ENCODE measurements around the gene ANXA6.

Gene ANXA6

GRCh38 chr5:151070449-151070848 lies 87.1 kb downstream of the ANXA6 start:
- H3K4me1 Mint-ChIP-seq: peaks cover 95% of the 10 kb centered on the region
- peak overlapping the region in 1 of 2 donors; percentile 26 for H3K27ac Mint-ChIP-seq
- H3K27me3 Mint-ChIP-seq: no peaks in the 10 kb centered on the region
- DNase-seq: no peak
- peak overlapping the region in 1 of 2 donors; percentile 28 for H3K4me3 Mint-ChIP-seq
- ATAC-seq: no peak
- no peaks in the 10 kb centered on the region for H3K9me3 Mint-ChIP-seq

GRCh38 chr5:151068433-151069197 lies 89.0 kb downstream of the ANXA6 start:
- Mint-ChIP-seq H3K27ac (peak overlapping the region; percentile 60 to 92), H3K4me3 (peak overlapping the region; percentile 66 to 69), H3K9me3 (no peaks in the 10 kb centered on the region), H3K27me3 (no peaks in the 10 kb centered on the region), H3K4me1 (peaks cover 100% of the 10 kb centered on the region)
- peak; percentile 66 to 88 for DNase-seq
- ATAC-seq: peak; percentile 95

GRCh38 chr5:151067632-151068432 lies 89.7 kb downstream of the ANXA6 start:
- DNase-seq: no peak
- ATAC-seq: no peak
- no peaks in the 10 kb centered on the region for H3K9me3 Mint-ChIP-seq
- peaks cover 100% of the 10 kb centered on the region for H3K4me1 Mint-ChIP-seq
- no peaks in the 10 kb centered on the region for H3K27me3 Mint-ChIP-seq
- peak overlapping the region in 1 of 2 donors; percentile 55 for H3K27ac Mint-ChIP-seq
- H3K4me3 Mint-ChIP-seq: peak overlapping the region; percentile 66 to 69

DNA sequence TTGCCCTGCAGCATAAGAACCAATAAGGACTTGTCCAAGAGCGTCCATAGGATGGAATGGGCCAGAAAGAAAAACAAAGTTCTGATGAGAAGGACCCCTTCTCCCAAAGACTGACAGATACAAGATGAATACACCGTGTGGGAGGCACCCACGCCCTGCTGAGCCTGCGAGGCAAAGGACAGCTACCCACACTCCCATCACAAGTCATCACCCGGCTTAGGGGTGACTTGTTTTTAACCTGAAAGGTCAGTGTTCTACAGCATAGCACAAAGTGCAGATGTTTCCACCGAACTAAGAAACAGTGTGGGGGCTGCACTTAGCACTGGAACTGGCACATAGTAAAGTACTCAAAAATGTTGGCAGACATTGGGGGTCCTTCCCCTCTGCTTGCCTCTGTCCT lies 90.7 kb downstream of the ANXA6 start:
- H3K9me3 Mint-ChIP-seq: no peaks in the 10 kb centered on the region
- peak overlapping the region; percentile 66 to 69 for H3K4me3 Mint-ChIP-seq
- peaks cover 99% of the 10 kb centered on the region for H3K4me1 Mint-ChIP-seq

DNA sequence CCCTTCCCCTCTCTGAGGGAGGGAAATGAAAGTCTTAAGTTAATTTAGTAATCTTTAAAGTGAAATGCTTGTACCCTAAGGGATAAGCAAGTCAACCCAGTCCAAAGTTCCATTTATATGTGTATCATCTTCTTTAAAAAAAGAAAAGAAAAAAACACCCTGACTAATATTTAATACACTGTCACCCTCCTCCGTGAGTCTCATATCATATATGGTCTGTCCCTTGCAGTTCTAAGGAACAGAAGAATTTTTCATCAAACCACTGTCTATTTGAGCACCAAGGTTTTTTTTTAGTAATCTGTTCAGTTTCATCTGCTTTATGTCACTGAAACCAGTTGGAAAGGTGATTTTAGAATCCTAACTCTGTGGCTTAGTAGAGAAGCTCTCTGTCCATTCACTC lies 92.0 kb downstream of the ANXA6 start:
- peaks cover 99% of the 10 kb centered on the region for H3K4me1 Mint-ChIP-seq
- no peak for ATAC-seq
- no peak overlapping the region for H3K27ac Mint-ChIP-seq
- H3K9me3 Mint-ChIP-seq: no peaks in the 10 kb centered on the region
- no peaks in the 10 kb centered on the region for H3K27me3 Mint-ChIP-seq
- peak overlapping the region in 1 of 2 donors; percentile 33 for H3K4me3 Mint-ChIP-seq
- DNase-seq: no peak

More for the DNA sequence above, 90.7 kb downstream of the ANXA6 start:
- peak overlapping the region in 1 of 2 donors; percentile 78 for H3K27ac Mint-ChIP-seq
- no peak for ATAC-seq
- no peak for DNase-seq
- H3K27me3 Mint-ChIP-seq: no peaks in the 10 kb centered on the region

DNA sequence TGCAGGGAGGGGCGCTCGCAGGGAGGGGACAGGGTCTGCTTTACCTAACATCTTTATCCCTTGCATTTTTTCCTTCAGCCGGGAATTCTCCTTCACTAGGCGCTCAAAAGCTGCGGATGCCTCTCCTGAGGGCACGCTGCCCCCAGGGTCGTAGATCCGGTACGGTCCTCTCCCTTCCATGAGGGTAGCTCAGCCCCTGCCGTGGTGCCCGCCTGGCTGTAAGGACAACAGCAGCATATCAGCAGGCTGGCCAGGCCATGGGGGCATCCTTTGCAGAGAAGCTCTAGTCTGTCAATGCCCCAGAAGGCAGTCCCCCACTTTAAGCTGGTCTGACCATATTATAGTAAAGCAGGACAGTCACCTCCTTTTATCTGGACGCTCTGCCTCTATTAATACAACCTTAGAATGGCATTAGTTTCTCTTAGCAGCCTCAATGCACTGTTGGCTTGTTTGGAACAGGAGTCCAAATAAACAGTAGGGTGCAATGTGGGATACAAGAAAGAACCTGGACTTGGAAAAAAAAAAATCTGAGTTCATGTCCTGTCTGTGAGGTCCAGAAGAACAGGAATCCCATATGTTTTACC lies 92.6 kb downstream of the ANXA6 start:
- Mint-ChIP-seq H3K4me3 (no peak overlapping the region), H3K4me1 (peaks cover 99% of the 10 kb centered on the region), H3K9me3 (no peaks in the 10 kb centered on the region), H3K27me3 (no peaks in the 10 kb centered on the region), H3K27ac (no peak overlapping the region)
- DNase-seq: no peak
- ATAC-seq: no peak

GRCh38 chr5:151063142-151063989 lies 94.2 kb downstream of the ANXA6 start:
- no peaks in the 10 kb centered on the region for H3K27me3 Mint-ChIP-seq
- H3K27ac Mint-ChIP-seq: peak overlapping the region; percentile 60 to 72

DNA sequence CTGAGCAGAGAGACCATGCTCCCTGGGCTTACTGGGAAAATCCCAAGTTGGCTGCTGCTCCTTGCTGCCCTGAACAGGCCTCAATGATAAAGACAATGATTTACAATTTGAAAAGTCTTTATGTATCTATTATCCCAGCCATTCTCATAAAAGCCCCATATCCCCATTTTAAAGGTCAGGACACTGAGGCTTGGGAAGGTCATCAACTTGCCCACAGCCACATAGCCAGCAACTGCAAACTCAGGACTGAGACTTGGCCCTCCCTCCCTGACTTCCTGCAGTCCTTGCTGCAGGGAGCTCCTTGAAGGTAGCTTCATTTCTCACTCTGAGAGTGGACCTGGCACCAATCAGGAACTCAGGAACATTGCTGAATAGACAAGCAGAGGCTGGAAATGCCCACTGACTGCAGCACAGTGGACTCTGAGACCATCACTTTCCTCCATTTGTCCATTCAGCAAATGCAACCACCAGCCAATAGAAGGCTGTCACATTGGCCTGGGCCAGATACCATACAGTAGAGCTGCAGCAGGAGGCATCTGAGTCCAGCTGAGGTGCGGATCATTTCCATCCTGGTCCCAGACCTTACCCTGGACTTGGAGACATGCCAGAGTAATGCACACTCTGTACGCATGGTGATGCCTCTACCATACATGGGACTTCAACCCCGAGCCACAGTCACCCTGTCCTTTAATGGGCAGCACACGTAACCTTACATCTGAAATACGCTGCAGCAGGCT lies 95.0 kb downstream of the ANXA6 start:
- peak overlapping the region in 1 of 2 donors; percentile 19 for H3K27ac Mint-ChIP-seq
- no peaks in the 10 kb centered on the region for H3K27me3 Mint-ChIP-seq
- H3K4me3 Mint-ChIP-seq: no peak overlapping the region
- peaks cover 95% of the 10 kb centered on the region for H3K4me1 Mint-ChIP-seq
- no peak for DNase-seq
- H3K9me3 Mint-ChIP-seq: no peaks in the 10 kb centered on the region
- no peak for ATAC-seq

More at GRCh38 chr5:151063142-151063989, 94.2 kb downstream of the ANXA6 start:
- ATAC-seq: no peak
- Mint-ChIP-seq H3K4me3 (peak overlapping the region in 1 of 2 donors; percentile 7), H3K9me3 (no peaks in the 10 kb centered on the region), H3K4me1 (peaks cover 99% of the 10 kb centered on the region)
- no peak for DNase-seq

DNA sequence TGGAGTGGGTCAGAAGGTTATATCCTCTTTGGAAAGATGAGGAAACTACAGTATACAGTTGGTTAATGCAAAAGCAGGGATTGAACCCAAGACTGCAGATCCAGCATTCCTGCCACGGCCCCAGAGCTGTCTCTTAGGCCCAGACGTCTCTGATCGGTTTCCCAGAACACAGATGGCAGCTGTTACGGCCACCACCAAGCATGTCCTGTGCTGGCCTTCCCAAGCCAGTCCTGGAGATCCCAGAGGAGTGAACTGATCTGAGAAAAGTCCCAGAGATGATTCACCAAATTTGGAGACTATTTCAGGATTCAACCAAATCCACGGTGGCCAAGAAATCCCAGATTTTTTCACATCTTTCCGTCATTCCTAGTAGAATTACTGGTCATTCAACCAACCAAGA lies 96.8 kb downstream of the ANXA6 start:
- peaks cover 86% of the 10 kb centered on the region for H3K4me1 Mint-ChIP-seq
- H3K4me3 Mint-ChIP-seq: peak overlapping the region in 1 of 2 donors; percentile 36
- ATAC-seq (no peak), DNase-seq (no peak)
- no peaks in the 10 kb centered on the region for H3K9me3 Mint-ChIP-seq
- H3K27me3 Mint-ChIP-seq: no peaks in the 10 kb centered on the region
- no peak overlapping the region for H3K27ac Mint-ChIP-seq

GRCh38 chr5:151058891-151059489 lies 98.6 kb downstream of the ANXA6 start:
- Mint-ChIP-seq H3K9me3 (no peaks in the 10 kb centered on the region), H3K27me3 (no peaks in the 10 kb centered on the region), H3K4me1 (peaks cover 77% of the 10 kb centered on the region), H3K4me3 (peak overlapping the region; percentile 30 to 39), H3K27ac (peak overlapping the region in 1 of 2 donors; percentile 75)
- no peak for ATAC-seq
- DNase-seq: no peak

- DNase-seq: no peak
- no peak overlapping the region for H3K27ac Mint-ChIP-seq
- ATAC-seq: no peak
- H3K4me1 Mint-ChIP-seq: peaks cover 75% of the 10 kb centered on the region
- no peaks in the 10 kb centered on the region for H3K27me3 Mint-ChIP-seq
- H3K4me3 Mint-ChIP-seq: no peak overlapping the region
- H3K9me3 Mint-ChIP-seq: no peaks in the 10 kb centered on the region
Measured at GRCh38 chr5:151058301-151058700, 99.3 kb downstream of the ANXA6 start.

- no peak overlapping the region for H3K4me3 Mint-ChIP-seq
- ATAC-seq (no peak), DNase-seq (no peak)
- peaks cover 76% of the 10 kb centered on the region for H3K4me1 Mint-ChIP-seq
- H3K27me3 Mint-ChIP-seq: no peaks in the 10 kb centered on the region
- no peaks in the 10 kb centered on the region for H3K9me3 Mint-ChIP-seq
- peak overlapping the region in 1 of 2 donors; percentile 19 for H3K27ac Mint-ChIP-seq
Measured at GRCh38 chr5:151056379-151057325, 100.9 kb downstream of the ANXA6 start.

- DNase-seq (no peak), ATAC-seq (no peak)
- Mint-ChIP-seq H3K4me1 (peaks cover 65% of the 10 kb centered on the region), H3K27ac (no peak overlapping the region), H3K4me3 (no peak overlapping the region), H3K9me3 (no peaks in the 10 kb centered on the region), H3K27me3 (no peaks in the 10 kb centered on the region)
Measured at GRCh38 chr5:151055336-151055735, 102.2 kb downstream of the ANXA6 start.

All from stimulated activated naive CD8-positive, alpha-beta T cell treated with anti-CD3 and anti-CD28 coated beads, Interleukin-15, amount 100 ng/mL, for 72 hours (primary cell).